Natural killer cell (primary cell): ENCODE measurements around the gene PCTP. TPM values are rescaled to one million over a fixed set of nuclear protein-coding genes. Genes with fewer than 3 reads are reported as not detected.

Experiments
- ATAC-seq, 3 donors: fragments of 150-1000 bp in 2 of 3; fragments of 200-7000 bp in 1 of 3; cut with Tn5 transposase; 1 replicate in 1 of 3; 2 replicates in 2 of 3; pipeline ENCODE4 v1.10.0; 2021; ENCODE audit warnings: mild to moderate bottlenecking in 2 of 3, moderate library complexity in 2 of 3
- DNase-seq, 2 donors: peaks; one replicate each; pipeline versions ENCODE4 v3.0.0 to v3.0.0-alpha.2; 2013 to 2021; ENCODE audit warnings: mixed read lengths in 1 of 2
- H3K27ac ChIP-seq: one replicate; pipeline ENCODE4 v1.5.1; 2013; ENCODE audit warnings: mild to moderate bottlenecking, low read length
- H3K27me3 ChIP-seq: one replicate; pipeline ENCODE4 v1.6.1; 2013; ENCODE audit warnings: low read length; ENCODE audit not compliant: control insufficient read depth, insufficient read depth
- H3K36me3 ChIP-seq: one replicate; pipeline ENCODE4 v1.6.1; 2013; ENCODE audit warnings: low read length; ENCODE audit not compliant: control insufficient read depth, insufficient read depth
- H3K4me1 ChIP-seq: one replicate; pipeline ENCODE4 v1.6.1; 2013; ENCODE audit warnings: low read length; ENCODE audit not compliant: control insufficient read depth, insufficient read depth
- H3K4me3 ChIP-seq: one replicate; pipeline ENCODE4 v1.5.1; 2013; ENCODE audit warnings: low read length
- H3K9me3 ChIP-seq: one replicate; pipeline ENCODE4 v1.6.1; 2013; ENCODE audit warnings: low read length; ENCODE audit not compliant: control insufficient read depth, insufficient read depth
- H3K27ac Mint-ChIP-seq, 2 donors: one replicate each; pipeline ENCODE4 v1.8.0; 2022; ENCODE audit warnings: mild to moderate bottlenecking in 2 of 2, mixed read lengths in 2 of 2, moderate library complexity in 1 of 2
- H3K27me3 Mint-ChIP-seq, 2 donors: one replicate each; pipeline ENCODE4 v1.8.0; 2022; ENCODE audit warnings: low read depth in 2 of 2, mixed read lengths in 2 of 2
- H3K36me3 Mint-ChIP-seq: one replicate; pipeline ENCODE4 v1.8.0; 2022; ENCODE audit warnings: mixed read lengths
- H3K4me1 Mint-ChIP-seq, 2 donors: one replicate each; pipeline ENCODE4 v1.8.0; 2022; ENCODE audit warnings: mixed read lengths in 2 of 2
- H3K4me3 Mint-ChIP-seq: one replicate; pipeline ENCODE4 v1.8.0; 2022; ENCODE audit warnings: mild to moderate bottlenecking, moderate library complexity, mixed read lengths
- H3K9me3 Mint-ChIP-seq, 2 donors: one replicate each; pipeline ENCODE4 v1.8.0; 2022; ENCODE audit warnings: mixed read lengths in 2 of 2
- WGBS: methylation state at CpG from one replicate; pipeline ENCODE4 v1.1.7; 2013; ENCODE audit warnings: missing lambda C conversion rate; ENCODE audit not compliant: insufficient coverage; 5-methylcytosine and 5-hydroxymethylcytosine counted together
- intact Hi-C: fragments of 100-400 bp; cut with micrococcal nuclease; formaldehyde crosslinking; loops from one replicate; pipeline ENCODE4 v1.14.2; 2022
- total RNA-seq, 4 donors: library from RNA; stranded (reverse); fragments of 120-200 nt in 1 of 4; gene quantifications; one replicate each; pipeline versions ENCODE4 v1.2.3 to v1.2.4, GENCODE V29; 2013 to 2022
- TF ChIP-seq, protein P1 (sequence below): fragments of 200-600 bp; IDR thresholded peaks from one replicate; pipeline ENCODE4 v1.8.0; 2022; ENCODE audit warnings: antibody characterized with exemption

The PCTP gene
- total RNA-seq, 3 donors from 2014 or later (not counting 1 experiment from before 2014, with no cell fraction given) = 6.3 to 9.5 (median 9.2) TPM

DNA sequence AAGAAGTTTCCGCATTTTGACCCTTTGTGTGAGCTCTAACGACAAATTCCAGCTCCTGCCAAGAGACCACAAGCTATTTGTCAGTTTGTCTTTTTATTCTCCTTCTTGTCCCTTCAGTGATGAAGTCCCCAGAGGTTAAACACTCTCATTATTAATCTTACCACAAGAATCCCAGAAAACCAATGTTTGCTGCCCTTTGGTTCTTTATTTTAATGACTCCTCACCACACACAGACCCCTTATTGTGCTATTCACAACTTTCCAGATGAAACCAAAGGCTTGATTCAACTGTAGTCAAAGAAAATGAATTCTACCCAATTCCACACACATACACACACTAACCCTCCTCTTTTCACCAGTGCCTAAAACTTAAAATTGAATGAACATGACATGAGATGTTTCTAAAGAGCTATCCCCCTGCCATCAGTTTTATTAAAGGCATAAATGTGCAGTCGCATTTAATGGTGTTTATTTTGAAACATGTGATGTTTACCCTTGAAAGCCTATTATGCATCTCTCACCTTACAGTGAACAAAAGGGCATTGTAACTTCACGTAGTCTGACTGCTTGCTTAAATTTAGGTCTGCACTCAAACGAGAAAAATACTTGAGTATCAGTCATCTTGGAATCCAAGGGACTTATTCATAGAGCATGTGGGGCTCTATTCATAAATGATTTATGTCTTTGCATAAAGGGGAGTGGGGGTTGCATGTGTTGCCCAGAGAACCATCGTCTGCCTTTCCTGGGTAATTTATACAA, 44.1 kb downstream of the PCTP start:
- Histone ChIP-seq H3K4me3 (no peak overlapping the region), H3K27me3 (no peaks in the 10 kb centered on the region), H3K9me3 (no peaks in the 10 kb centered on the region), H3K4me1 (no peaks in the 10 kb centered on the region), H3K27ac (no peak overlapping the region), H3K36me3 (no peaks in the 10 kb centered on the region)
- no peaks in the 10 kb centered on the region for H3K4me1 Mint-ChIP-seq
- DNase-seq (no peak), ATAC-seq (no peak)
- H3K9me3 Mint-ChIP-seq = peaks cover 5% of the 10 kb centered on the region in 2 donors
- 86% methylated on average over 5 of the region's 6 CpGs for WGBS
- no peaks in the 10 kb centered on the region for H3K27me3 Mint-ChIP-seq
- peaks cover 10% of the 10 kb centered on the region for H3K36me3 Mint-ChIP-seq
- no peak overlapping the region for H3K27ac Mint-ChIP-seq
- H3K4me3 Mint-ChIP-seq = no peak overlapping the region
- intact Hi-C loops = no loop called here
- TF ChIP-seq, protein P1, sequence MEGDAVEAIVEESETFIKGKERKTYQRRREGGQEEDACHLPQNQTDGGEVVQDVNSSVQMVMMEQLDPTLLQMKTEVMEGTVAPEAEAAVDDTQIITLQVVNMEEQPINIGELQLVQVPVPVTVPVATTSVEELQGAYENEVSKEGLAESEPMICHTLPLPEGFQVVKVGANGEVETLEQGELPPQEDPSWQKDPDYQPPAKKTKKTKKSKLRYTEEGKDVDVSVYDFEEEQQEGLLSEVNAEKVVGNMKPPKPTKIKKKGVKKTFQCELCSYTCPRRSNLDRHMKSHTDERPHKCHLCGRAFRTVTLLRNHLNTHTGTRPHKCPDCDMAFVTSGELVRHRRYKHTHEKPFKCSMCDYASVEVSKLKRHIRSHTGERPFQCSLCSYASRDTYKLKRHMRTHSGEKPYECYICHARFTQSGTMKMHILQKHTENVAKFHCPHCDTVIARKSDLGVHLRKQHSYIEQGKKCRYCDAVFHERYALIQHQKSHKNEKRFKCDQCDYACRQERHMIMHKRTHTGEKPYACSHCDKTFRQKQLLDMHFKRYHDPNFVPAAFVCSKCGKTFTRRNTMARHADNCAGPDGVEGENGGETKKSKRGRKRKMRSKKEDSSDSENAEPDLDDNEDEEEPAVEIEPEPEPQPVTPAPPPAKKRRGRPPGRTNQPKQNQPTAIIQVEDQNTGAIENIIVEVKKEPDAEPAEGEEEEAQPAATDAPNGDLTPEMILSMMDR = no peak

DNA sequence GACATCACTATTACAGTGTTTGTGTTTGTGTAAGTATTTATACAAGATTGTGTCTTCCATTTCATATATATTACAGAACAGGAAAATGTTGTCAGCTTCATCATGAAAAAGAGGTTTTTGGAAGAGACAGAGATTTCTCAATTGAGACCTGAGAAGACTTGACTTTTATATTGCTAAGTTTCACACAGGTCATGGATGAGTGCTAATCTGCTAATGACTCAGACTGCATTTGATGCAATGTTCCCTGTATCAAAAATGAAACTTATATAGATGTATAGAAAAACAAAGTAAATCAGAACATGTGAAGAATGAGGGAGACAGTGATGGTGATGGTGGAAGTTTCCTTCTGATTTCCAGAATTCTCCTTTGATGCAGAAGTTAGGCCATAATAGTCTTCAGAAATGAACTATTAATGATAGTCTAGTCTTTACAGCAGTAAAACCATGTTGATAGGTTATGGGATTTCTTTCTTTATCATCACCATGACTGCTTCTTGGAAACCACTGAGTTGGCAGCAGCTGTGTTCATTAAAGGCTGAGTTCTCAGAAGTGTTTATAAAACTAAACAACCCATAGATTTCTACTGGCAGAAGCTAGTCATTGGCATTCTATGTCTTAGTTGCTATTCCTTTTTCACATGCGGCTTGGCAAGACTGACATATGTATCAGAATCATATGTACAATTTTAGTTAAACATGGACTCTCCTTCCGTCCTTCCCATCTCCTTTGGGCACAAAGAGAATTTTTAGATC, 56.1 kb downstream of the PCTP start:
- Mint-ChIP-seq H3K4me1 (no peaks in the 10 kb centered on the region), H3K36me3 (peaks cover 8% of the 10 kb centered on the region)
- whole genome bisulfite sequencing = 72% methylated on average over 1 of the region's 2 CpGs

DNA sequence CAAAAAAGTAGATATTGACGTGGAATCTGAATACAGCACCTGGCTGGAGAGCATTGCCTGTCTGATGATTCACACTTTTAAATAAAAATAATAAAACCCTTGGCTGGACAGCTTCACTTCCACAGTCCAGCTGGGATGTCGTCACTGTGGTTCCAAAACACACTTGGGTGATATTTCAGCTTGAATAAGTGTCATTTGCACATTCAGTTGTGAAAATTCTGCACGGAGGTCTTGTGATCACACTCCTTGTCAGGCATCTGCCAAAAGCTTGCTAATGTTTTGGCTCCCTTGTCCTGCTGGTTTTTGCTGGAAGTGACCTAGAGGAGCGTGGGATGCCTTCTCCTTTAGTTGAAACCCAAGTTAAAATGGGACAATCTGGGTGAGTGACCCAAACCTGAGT, 60.7 kb downstream of the PCTP start:
- no peaks in the 10 kb centered on the region for H3K9me3 ChIP-seq
- no peak overlapping the region for H3K4me3 ChIP-seq
- ATAC-seq = no peak
- H3K4me1 ChIP-seq = no peaks in the 10 kb centered on the region
- no peaks in the 10 kb centered on the region for H3K36me3 Mint-ChIP-seq
- no peaks in the 10 kb centered on the region for H3K4me1 Mint-ChIP-seq
- H3K27me3 Mint-ChIP-seq = peaks cover 3 to 7% of the 10 kb centered on the region in 2 donors
- no peak for DNase-seq
- H3K27me3 ChIP-seq = no peaks in the 10 kb centered on the region
- TF ChIP-seq, protein P1 = no peak
- intact Hi-C loops = no loop called here
- H3K4me3 Mint-ChIP-seq = no peak overlapping the region
- 84% methylated on average over 4 of the region's 4 CpGs for WGBS
- no peak overlapping the region for H3K27ac Mint-ChIP-seq
- H3K36me3 ChIP-seq = no peaks in the 10 kb centered on the region
- H3K27ac ChIP-seq = no peak overlapping the region
- H3K9me3 Mint-ChIP-seq = peaks cover 0 to 2% of the 10 kb centered on the region in 2 donors

More for the DNA sequence above, 56.1 kb downstream of the PCTP start:
- H3K4me1 ChIP-seq = no peaks in the 10 kb centered on the region
- intact Hi-C loops = no loop called here
- H3K27ac Mint-ChIP-seq = no peak overlapping the region
- no peaks in the 10 kb centered on the region for H3K27me3 ChIP-seq
- no peaks in the 10 kb centered on the region for H3K9me3 ChIP-seq
- TF ChIP-seq, protein P1 = no peak
- no peak overlapping the region for H3K4me3 ChIP-seq
- no peak overlapping the region for H3K4me3 Mint-ChIP-seq
- no peak overlapping the region for H3K27ac ChIP-seq
- DNase-seq (no peak), ATAC-seq (no peak)
- no peaks in the 10 kb centered on the region for H3K27me3 Mint-ChIP-seq
- H3K36me3 ChIP-seq = no peaks in the 10 kb centered on the region
- peaks cover 2 to 3% of the 10 kb centered on the region in 2 donors for H3K9me3 Mint-ChIP-seq
